22Rv1 (cell line): Measurements from ENCODE around the gene TNRC6A.

Experiments used
- CTCF ChIP-seq: fragments of 450-650 bp; IDR thresholded peaks from 2 replicates; pipeline ENCODE4 v1.5.1; 2017; ENCODE audit warnings: mild to moderate bottlenecking
- ZFX ChIP-seq: fragments of 450-650 bp; IDR thresholded peaks from 2 replicates; pipeline ENCODE4 v1.6.1; 2017; ENCODE audit warnings: antibody characterized with exemption, borderline replicate concordance

- TF ChIP-seq ZFX: no peak
- no peak for TF ChIP-seq CTCF
Observed at GRCh38 chr16:24850289-24850938, 121.0 kb downstream of the TNRC6A start.
